ENCODE data around the gene DST.

DST gene

DNA sequence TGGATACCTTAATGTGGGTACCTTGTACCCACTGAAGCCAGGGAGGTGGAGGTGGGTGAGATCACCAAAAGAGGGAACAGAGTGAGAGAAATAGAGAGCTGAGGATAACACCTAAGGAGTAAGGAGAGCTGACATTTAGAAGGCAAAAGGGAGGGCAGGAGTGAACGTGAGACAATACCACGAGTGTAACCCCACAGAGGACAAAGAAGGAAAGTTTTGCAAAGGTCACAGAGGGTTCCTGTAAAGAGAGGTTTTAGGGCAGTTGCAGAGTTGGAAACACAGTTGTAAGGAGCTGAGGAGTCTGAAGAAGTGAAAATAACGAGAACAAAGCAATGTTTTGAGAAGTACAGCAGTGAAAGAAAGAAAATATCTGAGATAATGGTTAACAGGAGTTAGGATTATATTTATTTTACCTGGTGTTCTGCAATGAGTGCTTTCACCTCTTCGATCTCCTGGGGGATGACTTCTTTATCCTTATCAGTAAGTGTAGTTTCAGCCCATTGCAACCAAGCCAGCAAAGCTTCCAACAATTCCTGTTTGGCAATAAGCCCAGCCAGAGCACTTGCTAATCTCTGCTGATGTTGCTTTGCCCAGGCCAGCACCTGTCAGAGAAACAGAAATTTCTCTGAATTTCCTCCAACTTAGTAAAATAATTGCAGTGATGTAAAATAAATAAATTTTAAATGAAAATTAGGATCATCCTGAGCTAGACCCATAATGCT, 166.8 kb downstream of the DST start:
- no peaks in the 10 kb centered on the region for H3K9me3 ChIP-seq (replicated peaks; ENCODE audit: insufficient read depth, low read length)
- TF ChIP-seq EZH2 (optimal IDR thresholded peaks at IDR 0.05; ENCODE audit: low read depth, low read length) = no peak
- no peak for TF ChIP-seq CTCF (IDR thresholded peaks at IDR 0.05; ENCODE audit: low read length)
- no peak for TF ChIP-seq EZH2phosphoT487 (IDR thresholded peaks at IDR 0.05; ENCODE audit: low read length)
- no peak for DNase-seq
- no peak overlapping the region for H3K4me3 ChIP-seq (ENCODE audit: low read length)
- H3K27me3 ChIP-seq (replicated peaks; ENCODE audit: insufficient read depth, low read length) = no peaks in the 10 kb centered on the region
- H3K36me3 ChIP-seq (replicated peaks; ENCODE audit: insufficient read depth, low read length) = peaks cover 5% of the 10 kb centered on the region; the same call in 1 of the 2 replicates
- H2AFZ ChIP-seq (ENCODE audit: low read length) = no peak overlapping the region
- H4K20me1 ChIP-seq (ENCODE audit: insufficient read depth, low read length) = no peaks in the 10 kb centered on the region; the same call in 1 of the 2 replicates
- H3K4me1 ChIP-seq (ENCODE audit: low read length) = no peaks in the 10 kb centered on the region
- no peaks in the 10 kb centered on the region for H3K9me2 ChIP-seq (replicated peaks; ENCODE audit: insufficient read depth, low read length)
- no peak overlapping the region for H3K4me2 ChIP-seq (ENCODE audit: low read depth, low read length)
- no peaks in the 10 kb centered on the region for H3F3A ChIP-seq (ENCODE audit: insufficient read depth, low read length)
- no peak overlapping the region for H3K27ac ChIP-seq (ENCODE audit: low read length)
- H3K79me2 ChIP-seq (ENCODE audit: low read length) = no peaks in the 10 kb centered on the region
- H3K9ac ChIP-seq (ENCODE audit: low read length) = no peak overlapping the region

DNA sequence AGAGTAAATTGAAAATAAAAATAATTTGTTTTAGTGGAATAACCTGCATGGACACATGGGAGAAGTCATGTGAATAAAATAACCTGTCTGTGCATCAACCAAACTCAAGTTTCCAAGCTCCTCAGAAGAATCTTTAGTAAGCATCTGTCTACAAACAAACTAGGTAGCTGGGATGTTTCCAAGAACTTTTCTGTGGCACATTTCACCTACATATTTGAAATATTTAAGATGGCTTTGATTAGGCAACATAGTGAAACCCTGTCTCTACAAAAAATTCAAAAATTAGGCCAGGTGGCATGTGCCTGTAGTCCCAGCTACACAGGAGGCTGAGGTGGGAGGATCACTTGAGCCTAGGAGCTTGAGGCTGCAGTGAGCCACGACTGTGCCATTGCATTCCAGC, 168.2 kb downstream of the DST start:
- Histone ChIP-seq H3K9ac (ENCODE audit: low read length) (no peak overlapping the region), H3K9me3 (replicated peaks; ENCODE audit: insufficient read depth, low read length) (no peaks in the 10 kb centered on the region), H4K20me1 (ENCODE audit: insufficient read depth, low read length) (no peaks in the 10 kb centered on the region; the same call in 1 of the 2 replicates), H3K4me1 (ENCODE audit: low read length) (no peaks in the 10 kb centered on the region), H3K27ac (ENCODE audit: low read length) (no peak overlapping the region), H3K9me2 (replicated peaks; ENCODE audit: insufficient read depth, low read length) (no peaks in the 10 kb centered on the region), H3K79me2 (ENCODE audit: low read length) (no peaks in the 10 kb centered on the region), H3K27me3 (replicated peaks; ENCODE audit: insufficient read depth, low read length) (no peaks in the 10 kb centered on the region), H2AFZ (ENCODE audit: low read length) (no peak overlapping the region), H3K4me3 (ENCODE audit: low read length) (no peak overlapping the region), H3F3A (ENCODE audit: insufficient read depth, low read length) (no peaks in the 10 kb centered on the region), H3K4me2 (ENCODE audit: low read depth, low read length) (no peak overlapping the region), H3K36me3 (replicated peaks; ENCODE audit: insufficient read depth, low read length) (peaks cover 5% of the 10 kb centered on the region; the same call in 1 of the 2 replicates)
- no peak for TF ChIP-seq EZH2 (optimal IDR thresholded peaks at IDR 0.05; ENCODE audit: low read depth, low read length)
- no peak for DNase-seq

- no peaks in the 10 kb centered on the region for H3K9me3 ChIP-seq (replicated peaks; ENCODE audit: insufficient read depth, low read length)
- H3K4me3 ChIP-seq (ENCODE audit: low read length) = no peak overlapping the region
- H3K79me2 ChIP-seq (ENCODE audit: low read length) = no peaks in the 10 kb centered on the region
- no peak overlapping the region for H3K4me2 ChIP-seq (ENCODE audit: low read depth, low read length)
- H3K27me3 ChIP-seq (replicated peaks; ENCODE audit: insufficient read depth, low read length) = no peaks in the 10 kb centered on the region
- no peak overlapping the region for H2AFZ ChIP-seq (ENCODE audit: low read length)
- H3K9me2 ChIP-seq (replicated peaks; ENCODE audit: insufficient read depth, low read length) = no peaks in the 10 kb centered on the region
- H3K9ac ChIP-seq (ENCODE audit: low read length) = no peak overlapping the region
- H3K27ac ChIP-seq (ENCODE audit: low read length) = no peak overlapping the region
- no peak for DNase-seq
- peaks cover 8% of the 10 kb centered on the region; the same call in 1 of the 2 replicates for H3K36me3 ChIP-seq (replicated peaks; ENCODE audit: insufficient read depth, low read length)
- H3K4me1 ChIP-seq (ENCODE audit: low read length) = no peaks in the 10 kb centered on the region
- H3F3A ChIP-seq (ENCODE audit: insufficient read depth, low read length) = no peaks in the 10 kb centered on the region
- TF ChIP-seq EZH2phosphoT487 (IDR thresholded peaks at IDR 0.05; ENCODE audit: low read length) (no peak), CTCF (IDR thresholded peaks at IDR 0.05; ENCODE audit: low read length) (no peak), EZH2 (optimal IDR thresholded peaks at IDR 0.05; ENCODE audit: low read depth, low read length) (no peak)
- H4K20me1 ChIP-seq (ENCODE audit: insufficient read depth, low read length) = no peaks in the 10 kb centered on the region
Observed at GRCh38 chr6:56463443-56463842, 179.2 kb downstream of the DST start.
